Renal cortical epithelial cell (primary cell): ENCODE measurements around the gene RPLP2. TPM values are rescaled to one million over a fixed set of nuclear protein-coding genes. Genes with fewer than 3 reads are reported as not detected.
A peak's percentile ranks its signal among the peaks of the same experiment; 100 is the strongest.

Experiments
- DNase-seq: peaks from one replicate; pipeline ENCODE4 v3.0.0-alpha.2; 2011; ENCODE audit warnings: low read depth
- total RNA-seq: library from RNA; depleted of rRNA; stranded (reverse); fragments of >200 nt; gene quantifications from 2 replicates; pipeline ENCODE4 v1.2.3, GENCODE V29; 2014

RPLP2 gene
- total RNA-seq, 1 donor from 2014 or later: 180 TPM

DNA sequence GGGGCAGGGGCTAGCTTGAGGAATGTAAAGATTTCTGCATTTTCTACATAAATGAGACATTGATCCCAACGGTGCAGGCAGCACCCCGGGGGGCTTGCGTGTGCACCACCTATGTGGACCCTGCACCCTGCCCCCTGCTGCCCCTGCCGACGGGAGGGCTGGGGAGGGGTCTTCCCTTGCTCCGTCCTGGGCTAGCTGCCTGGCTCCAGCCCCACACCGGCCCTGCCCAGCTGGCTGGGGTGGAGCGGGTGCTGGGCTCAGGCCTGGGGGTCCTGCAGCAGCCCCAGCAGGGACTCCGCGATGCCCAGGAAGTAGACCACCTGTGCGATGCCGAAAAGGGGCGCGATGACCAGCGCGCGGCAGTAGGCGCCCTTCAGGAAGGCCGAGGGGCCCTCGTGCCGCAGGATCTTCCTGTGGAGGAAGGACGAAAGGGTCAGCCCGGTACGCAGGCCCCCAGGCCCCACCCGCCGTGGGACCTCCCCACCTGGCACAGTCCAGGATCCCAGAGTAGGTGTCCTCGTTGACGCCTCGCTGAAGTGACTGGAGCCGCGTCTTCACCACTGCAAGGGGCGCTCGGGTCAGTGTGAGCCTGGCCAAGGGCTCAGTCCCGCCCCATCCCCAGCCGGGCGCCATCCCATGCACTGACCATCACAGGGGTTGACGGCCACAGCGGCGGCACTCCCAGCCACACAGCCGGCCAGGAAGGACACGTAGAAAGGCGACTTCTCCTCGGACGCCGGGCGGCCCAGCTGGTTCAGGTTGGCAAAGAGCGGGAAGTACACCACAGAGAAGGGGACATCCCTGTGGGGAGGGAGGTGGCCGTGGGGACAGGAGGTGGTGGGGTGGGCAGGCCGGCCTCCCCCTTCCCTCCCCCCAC lies 17.9 kb upstream of the RPLP2 start:
- DNase-seq: no peak

DNA sequence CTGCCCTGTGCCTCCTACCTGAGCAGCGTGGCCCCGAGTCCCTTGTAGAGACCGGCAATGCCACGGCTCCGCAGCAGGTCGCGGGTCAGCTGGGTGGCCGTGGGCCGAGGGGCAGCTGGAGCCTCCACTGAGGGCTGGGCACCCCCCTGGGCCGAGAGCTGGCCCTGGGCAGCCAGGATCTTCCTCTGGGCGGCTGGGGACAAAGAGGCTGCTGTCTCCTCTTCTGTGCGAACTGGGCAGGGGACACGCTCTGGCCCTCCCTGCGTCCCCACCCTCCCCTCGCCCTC lies 17.3 kb upstream of the RPLP2 start:
- no peak for DNase-seq

DNA sequence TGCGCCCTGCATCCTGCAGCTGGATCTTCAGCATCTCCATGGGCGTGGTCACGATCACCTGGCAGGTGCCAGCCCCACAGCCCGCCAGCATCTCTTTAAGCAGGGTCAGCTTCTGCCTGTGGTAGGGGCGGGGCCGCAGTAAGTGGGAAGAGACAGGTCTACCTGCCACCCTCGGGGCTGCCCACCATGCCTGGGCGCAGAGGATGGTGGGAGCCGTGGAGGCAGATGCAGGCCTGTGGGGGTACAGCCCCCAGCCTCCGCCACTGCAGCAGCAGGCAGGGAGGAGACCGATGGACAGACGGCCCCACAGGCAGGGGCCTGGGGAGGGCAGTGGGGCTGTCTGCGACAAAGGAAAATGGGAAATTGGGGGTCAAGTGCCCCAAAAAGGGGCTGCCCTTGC lies 16.9 kb upstream of the RPLP2 start:
- DNase-seq: no peak

DNA sequence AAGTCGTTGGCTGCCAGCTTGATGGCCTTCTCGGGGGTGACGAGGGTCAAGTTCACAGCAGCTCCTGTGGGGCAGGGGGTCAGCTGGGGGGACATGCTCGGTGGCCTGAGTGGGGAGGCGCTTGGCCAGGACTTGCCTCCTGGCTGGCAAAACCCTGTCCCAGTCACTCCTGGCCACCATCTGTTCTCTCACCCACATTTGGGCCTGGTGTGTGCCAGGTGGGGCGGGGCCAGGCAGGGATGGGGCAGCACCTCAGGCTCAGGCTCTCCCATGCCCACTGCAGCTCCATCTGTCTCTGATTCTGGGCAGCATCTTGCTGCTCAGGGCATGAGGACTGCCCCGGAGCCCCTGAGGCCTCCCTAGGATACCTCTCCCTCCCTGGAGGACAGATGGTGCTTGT lies 16.2 kb upstream of the RPLP2 start:
- no peak for DNase-seq

DNA sequence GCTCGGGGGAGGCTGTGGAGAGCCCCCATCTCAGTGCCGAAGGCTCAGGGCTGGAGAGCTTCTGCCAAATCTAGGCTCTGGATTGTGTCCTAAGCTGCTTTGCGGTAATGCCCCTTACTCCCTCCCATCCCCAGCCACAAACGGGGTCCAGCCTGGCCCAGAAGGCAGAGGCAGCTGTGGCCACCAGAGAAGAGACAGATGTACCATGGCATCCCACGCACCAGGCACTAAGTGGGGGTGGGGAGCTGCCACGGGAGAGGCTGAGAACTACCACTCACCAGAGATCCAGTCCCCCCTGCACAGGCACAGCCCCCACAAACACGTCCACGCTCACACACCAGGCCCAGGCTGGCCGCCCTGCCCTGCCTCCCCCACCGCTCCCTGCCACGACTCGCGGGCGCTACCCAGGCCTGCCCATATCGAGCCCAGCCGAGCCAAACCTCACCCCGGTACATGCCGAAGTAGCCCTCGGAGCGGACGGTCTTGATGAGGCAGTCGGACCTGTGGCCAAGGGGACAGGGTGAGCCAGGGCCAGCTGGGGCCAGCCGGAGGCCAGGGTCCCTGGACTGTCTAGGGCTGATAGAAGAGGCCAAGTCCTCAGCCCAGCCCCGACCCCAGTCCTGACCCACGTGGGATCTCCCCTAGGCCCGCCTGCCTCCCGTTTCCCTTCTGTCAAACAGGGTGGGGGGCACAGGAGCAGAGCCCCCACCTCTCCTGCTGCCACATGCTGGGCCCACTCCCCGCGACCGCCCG lies 15.6 kb upstream of the RPLP2 start:
- no peak for DNase-seq

DNA sequence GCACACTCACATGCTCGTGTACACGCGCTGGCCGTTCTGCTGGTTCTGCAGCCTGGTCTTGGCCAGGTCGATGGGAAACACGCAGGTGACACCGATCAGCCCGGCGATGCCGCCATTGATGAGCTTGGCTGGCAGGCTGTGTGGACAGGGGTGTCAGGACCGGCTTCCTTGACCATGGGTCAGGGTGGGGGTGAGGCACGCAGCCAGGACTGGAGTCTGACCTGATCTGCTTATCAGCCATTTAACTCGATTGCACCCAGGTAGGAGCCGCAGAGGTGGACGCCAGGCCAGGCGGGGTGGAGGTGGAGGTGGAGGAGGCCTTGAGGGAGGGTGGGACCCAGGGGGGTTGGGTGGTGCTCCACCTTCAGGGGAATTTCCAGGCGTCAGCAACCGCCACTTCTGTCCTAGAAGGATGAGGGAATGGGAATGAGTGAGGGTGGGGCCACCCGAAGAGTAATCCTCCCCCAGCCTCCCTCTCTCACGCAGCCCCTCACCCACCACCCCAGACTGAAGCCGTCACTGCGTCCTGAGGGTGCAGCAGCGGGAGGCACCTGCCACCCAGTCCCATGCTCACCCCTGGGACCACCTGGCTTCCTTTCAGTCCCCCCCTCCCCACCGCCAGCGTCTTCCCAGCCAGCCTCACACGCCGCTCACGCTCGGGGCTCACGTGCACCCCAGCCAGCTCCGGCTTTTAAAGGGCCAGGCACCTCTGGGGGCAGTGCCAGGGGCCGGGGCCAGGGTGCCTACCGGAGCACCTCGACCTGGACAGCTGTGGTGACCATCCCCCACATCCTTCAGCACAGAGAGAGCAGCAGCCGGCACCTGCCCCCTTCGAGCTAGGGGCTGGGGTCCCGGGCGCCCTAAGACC lies 14.8 kb upstream of the RPLP2 start:
- DNase-seq: no peak

DNA sequence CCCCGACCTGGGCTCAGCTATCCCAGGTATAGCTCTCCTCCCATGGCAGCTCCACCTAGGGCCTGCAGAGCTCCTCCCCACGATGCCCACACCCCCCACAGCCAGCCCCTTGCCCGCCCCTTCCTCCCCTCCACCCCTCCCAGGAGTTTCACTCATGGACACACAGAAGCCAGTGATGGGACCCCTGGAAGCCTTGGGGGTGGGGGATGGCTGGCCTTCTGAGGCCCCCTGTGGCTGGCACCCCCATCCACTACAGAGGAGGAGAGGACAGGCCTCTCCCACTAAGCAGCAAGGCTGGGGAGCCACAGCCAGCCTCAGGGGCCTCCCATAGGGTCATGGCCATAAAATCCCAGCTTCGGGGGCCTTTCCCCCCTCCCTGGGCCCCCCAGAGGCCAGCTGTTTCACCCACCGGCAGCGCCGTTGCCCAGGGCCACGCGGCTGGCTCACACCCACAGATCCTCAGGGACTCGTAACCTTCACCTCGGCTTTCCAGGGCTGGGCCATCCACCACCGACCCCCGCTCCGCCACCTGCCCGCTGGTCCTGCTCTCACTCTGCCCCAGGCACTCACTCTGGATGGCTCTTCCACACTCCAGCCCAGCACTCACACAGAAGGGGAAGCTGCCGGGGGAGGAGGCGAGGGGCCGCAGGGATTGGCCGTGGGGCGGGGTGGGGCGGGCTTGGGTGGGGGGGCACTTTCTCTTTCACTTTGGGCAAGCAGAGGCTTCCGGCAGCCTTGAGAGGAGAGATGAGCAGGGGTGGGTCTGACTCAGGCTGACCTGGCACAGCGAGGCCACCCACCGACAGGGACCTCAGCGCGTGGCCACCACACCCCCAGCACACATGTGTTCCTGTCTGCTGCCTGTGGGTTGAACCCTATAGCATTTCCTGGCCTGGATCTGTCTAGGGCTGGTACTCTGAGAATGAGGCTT lies 13.9 kb upstream of the RPLP2 start:
- DNase-seq: peak; percentile 46

DNA sequence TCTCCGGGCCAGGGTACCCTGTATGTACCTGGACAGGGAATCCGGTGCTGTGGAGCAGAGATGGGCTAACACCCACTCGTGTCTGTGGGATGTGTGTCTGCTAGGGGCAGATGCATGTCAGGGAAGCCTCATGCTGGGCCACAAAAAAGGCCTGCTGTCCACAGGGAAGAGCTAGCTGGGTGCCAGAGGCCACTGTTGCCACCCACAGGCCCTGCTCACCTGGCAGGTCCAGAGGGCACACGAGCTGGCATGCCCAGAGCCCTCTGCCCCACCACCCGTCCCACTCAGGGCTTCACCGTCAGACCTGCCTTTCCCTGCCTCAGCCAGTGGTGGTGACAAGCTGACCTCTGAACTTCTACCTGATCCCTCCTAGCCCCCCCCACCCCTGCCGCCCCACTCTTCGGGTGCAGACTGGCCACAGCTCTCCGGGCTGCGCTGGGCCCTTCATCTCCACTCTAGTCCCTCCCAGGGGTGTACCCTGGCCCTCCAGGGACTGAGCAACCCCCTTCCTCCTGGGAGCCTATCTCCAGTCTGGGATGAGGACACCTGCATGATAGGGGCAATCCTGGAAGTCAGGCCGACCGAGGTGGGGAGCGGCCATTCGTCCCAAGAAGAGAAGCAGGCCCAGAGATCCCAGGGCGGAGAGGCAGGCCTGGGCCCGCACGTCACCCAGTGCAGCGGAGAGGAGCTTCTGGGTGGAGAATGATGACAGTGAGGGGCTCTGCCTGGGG lies 13.0 kb upstream of the RPLP2 start:
- no peak for DNase-seq

DNA sequence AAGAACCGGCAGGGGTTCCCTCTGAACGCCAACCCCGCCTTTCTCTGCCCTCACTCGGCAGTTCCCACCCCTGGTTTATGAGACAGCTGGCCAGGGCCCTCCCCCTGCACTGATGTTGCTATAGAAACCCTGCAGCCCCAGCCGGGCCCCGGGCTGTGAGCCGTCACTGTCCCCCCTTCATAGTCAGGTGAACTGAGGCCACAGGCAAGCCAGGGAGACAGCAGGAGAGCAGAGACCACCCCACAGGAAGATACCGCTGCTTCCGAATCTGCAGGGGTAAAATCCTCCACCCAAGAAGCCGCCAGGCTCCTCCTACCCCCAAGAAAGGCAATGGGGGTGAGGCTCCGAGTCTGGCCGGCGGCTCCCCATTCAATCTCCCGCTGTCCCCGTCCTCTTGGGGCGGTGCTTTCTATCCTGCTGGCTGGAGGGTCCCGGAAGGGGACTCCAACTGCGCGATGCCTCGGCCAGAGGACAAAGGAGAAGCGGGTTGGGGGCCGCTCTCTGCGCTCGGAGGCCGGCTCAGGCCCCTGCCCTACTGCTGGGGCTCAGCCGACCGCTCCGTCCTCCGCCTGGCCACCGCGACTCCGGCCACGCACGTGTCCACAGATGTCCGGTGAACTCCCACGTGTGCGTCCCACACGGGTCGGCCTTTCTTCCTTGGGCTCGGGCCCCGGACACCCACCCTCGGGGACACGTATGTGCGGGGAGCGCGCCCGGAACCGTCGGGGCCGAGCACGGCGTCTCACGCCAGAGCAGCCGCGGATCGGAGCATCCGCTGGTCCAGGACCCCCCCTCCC lies 12.3 kb upstream of the RPLP2 start:
- peak; percentile 42 for DNase-seq

DNA sequence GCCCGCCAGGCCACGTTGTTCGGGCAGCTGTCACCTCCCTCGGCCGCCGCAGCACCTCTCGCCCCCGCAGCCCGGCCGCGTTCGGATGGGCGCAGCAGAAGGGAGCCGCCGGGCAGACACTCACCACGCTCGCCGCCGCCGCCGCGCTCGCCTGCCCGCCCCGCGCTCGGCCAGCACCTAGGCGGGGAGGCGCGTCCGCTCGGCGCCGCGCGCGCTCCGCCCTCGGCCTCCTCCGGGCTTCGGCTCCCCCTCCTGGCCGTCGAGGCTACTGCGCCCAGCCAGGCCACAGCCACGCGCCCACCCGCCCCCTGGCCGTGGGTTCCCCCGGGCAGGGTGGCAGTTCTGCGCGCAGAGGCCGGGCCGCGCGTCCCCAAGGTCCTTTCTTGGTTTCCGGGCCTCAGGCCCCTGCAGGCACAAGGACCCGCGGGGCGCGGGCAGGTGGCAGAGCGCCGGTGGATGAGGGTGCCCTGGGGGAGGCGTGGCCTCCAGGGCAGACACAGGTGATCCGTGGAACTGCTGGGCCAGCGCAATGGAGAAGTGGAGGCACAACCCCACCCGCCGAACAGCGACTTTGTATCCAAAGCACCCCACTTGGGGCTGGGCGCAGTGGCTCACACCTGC lies 11.6 kb upstream of the RPLP2 start, which contains the start of gene SLC25A22:
Gene SLC25A22, minus strand, starts transcription at position 189 of the 621 bp plus-strand sequence. CDS start 3,275 bp downstream, outside the sequence.
- peak; percentile 19 for DNase-seq

DNA sequence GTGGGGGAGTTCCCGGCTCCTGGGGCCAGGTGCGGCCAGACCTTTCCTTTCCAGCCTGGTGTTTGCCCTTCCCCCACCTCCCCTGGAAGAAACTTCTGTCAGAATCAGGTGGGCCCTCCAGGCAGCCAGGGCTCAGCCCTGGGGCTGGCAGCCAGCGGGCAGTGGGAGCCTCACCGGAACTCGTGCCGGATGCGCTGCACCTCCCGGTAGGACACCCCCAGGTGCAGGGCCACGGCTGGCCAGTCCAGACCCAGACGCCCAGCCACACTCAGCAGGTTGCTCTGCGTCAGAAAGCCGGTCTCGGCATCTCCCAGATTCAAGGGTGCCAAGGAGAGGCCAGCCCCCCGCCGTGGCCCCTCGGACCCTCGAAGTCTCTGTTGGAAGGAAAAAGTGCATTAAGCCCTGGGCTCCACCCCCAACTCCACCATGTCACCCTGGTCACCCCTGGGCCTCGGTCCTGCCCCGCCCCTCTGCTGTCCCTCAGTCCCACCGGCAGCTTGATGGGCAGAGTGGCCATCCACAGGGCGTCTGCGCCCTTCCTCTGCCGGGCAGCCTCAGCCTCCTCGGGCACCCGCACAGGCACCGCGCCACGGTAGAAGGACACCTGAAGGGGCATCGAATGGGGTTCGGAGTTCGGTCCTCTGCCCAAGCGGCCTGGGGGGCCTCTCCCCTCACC lies 10.0 kb upstream of the RPLP2 start:
- DNase-seq: no peak

DNA sequence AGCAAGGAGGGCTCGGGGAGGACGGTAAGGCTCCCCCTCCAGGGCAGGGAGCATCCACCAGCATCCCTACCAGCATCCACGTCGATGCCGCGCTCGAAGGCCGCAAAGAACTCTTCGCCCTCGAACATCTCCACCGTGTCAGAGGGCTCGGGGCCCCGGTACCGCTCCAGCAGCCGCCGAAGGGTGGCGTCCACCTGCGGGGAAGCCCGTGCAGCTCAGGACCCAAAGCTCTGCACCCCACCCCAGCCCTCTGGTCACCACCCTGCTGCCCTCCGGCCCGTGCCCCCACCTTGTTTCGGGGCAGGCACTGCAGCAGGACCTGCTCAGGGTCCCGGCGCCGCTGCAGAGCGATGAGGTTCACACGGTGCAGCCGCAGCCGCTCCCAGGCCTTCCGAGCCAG lies 9.3 kb upstream of the RPLP2 start:
- DNase-seq: no peak

DNA sequence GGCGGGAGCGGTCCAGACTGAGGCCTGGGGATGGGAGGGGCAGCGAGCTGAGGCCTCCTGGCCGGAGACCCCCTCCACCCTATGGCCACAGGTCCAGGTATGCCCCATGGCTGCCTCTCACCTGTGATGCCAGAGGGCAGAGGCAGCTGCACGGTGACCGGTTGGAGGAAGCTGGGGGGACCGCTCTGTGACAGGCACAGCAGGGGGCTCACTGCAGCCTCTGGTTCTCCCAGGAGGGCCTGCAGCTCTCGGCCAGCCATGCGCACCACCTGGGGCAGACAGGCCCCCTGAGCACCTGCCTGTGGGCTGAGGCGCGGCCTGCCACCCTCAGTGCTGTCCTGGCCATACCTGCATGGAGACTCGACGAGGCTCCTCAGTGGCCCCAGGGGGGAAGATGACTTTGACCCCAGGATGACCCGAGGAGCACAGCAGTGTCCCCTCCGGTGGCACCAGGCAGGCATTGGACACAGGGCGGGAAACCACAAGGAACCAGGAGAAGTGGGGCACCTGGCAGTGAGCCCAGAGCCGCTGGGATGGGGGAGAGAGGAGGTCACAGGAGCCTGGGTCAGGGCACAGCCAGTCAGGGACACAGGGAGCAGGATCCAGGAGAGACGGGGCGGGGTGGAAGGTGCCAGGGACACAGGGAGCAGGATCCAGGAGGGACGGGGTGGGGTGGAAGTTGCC lies 8.5 kb upstream of the RPLP2 start:
- no peak for DNase-seq

DNA sequence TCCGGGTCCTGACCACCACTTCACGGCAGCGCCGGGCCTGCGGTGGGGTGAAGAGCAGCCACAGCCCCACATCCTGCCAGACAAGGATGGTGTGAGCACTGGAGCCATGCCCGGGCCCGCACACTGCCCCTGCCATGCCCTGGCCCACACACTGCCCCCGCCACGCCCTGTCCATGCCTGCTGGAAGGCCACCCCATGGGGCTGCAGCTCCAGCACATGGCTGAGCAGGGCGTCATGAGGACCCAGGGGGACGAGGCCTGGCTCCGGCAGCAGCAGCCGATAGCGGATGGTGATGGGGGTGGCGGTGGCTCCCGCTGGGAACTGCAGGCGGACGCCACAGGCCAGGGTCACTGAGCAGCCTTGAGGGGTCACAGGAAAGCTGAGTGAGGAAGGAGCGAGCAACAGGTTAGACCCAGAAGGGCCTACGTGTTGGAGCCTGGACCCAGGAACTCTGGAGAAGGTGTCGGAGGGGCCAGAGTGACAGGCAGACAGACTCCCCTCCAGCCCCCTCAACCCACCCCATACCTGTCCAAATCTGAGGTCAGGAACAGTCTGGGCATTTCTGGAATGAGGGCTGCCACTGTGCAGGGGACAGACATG lies 7.6 kb upstream of the RPLP2 start:
- DNase-seq: no peak

DNA sequence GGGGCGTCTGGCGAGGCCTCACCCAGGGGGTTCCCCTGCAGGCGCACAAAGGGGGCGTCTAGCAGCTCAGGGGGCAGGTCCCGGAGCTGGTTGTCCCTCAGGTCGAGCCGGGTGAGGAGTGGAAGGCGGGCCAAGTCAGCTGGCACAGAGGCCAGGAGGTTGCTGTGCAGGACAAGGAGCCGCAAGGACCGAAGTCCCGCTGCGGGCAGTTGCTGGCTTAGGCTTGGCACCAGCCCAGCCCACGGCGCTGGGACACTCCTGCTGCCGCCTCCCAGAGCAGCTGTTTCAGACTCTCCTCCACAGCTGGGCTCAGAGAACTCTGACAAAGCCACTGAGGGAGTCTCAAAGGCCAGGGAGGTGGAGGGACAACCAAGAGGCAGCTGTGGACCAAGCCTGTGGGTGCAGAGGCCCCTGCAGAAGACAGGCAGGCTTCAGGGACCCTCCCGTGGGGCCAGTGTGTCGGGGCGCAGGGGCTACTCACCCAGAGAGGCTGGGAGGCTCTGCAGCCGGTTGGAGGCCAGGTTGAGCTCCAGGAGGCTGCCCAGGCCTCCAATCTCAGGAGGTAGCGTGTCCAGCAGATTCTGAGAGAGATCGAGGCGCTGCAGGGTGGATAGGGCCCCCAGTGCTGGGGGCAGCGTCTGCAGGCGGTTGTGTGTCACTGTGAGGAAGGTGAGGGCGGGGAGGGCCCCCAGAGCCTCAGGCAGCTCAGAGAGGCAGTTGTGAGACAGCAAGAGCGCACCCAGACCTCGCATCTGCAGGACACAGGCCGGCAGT lies 6.9 kb upstream of the RPLP2 start:
- DNase-seq: no peak

DNA sequence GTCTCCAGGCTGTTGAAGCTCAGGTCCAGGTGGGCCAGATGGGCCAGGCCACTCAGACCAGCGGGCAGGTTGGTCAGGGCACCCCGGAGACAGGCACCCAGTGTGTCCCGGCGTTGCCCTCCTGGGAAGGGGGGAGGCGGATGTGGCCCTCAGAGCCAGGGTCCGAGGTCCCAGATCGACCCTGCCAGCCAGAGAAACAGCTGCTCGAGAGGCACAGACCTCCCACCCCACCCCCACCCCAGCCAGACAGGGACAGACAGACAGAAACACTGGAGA lies 6.4 kb upstream of the RPLP2 start:
- DNase-seq: no peak
